Stomach (tissue), 9 donors: ENCODE results near the gene RPS6KA4. TPM values are rescaled to one million over a fixed set of nuclear protein-coding genes. Genes with fewer than 3 reads are reported as not detected.
"Not testable (repeated sequence)": the region's sequence is repeated elsewhere in the genome, so short reads cannot be mapped to it uniquely, and the experiment has no call there.

ENCODE experiments used
- DNase-seq, 2 donors: peaks; one replicate each; pipeline versions ENCODE4 v3.0.0 to v3.0.0-alpha.2; 2013 to 2019
- H3K27ac ChIP-seq, 5 donors: fragments of 200-600 bp in 4 of 5; sonication (generic) in 4 of 5; one replicate each; pipeline ENCODE4 v1.5.1; 2013 to 2019; ENCODE audit warnings: mild to moderate bottlenecking in 1 of 5, moderate library complexity in 1 of 5
- H3K27me3 ChIP-seq, 3 donors: fragments of 200-600 bp; sonication (generic); one replicate each; pipeline ENCODE4 v1.5.1; 2017 to 2019; ENCODE audit warnings: mixed run types in 1 of 3
- H3K36me3 ChIP-seq, 4 donors: fragments of 200-600 bp; sonication (generic); 1 replicate in 3 of 4; 2 replicates in 1 of 4; pipeline ENCODE4 v1.5.1; 2016 to 2019
- H3K4me1 ChIP-seq, 4 donors: fragments of 200-600 bp; sonication (generic); one replicate each; pipeline ENCODE4 v1.5.1; 2016 to 2019
- H3K4me3 ChIP-seq, 4 donors: fragments of 200-600 bp; sonication (generic) in 3 of 4; one replicate each; pipeline ENCODE4 v1.5.1; 2016 to 2019; ENCODE audit warnings: mild to moderate bottlenecking in 1 of 4
- H3K9me3 ChIP-seq, 4 donors: fragments of 200-600 bp; sonication (generic); one replicate each; pipeline ENCODE4 v1.5.1; 2016 to 2019
- CTCF ChIP-seq, 7 experiments: fragments of 450-650 bp in 4 of 7; fragments of 200-600 bp in 3 of 7; sonication (generic) in 3 of 7; IDR thresholded peaks; one replicate each; pipeline ENCODE4 v1.5.1; 2016 to 2019; ENCODE audit warnings: antibody characterized with exemption in 7 of 7, control low read depth in 2 of 7, mild to moderate bottlenecking in 1 of 7
- EP300 ChIP-seq: sonication (generic); formaldehyde crosslinking; IDR thresholded peaks from one replicate; pipeline ENCODE4 v1.6.1; 2017; ENCODE audit warnings: antibody characterized with exemption
- POLR2A ChIP-seq, 4 donors: fragments of 450-650 bp; IDR thresholded peaks; one replicate each; pipeline ENCODE4 v1.6.1; 2016; ENCODE audit warnings: antibody characterized with exemption in 4 of 4, control low read depth in 2 of 4, mild to moderate bottlenecking in 1 of 4, moderate library complexity in 1 of 4
- POLR2AphosphoS5 ChIP-seq, 3 donors: sonication (generic); formaldehyde crosslinking; IDR thresholded peaks; one replicate each; pipeline ENCODE4 v1.6.1; 2016; ENCODE audit warnings: antibody characterized with exemption in 3 of 3
- WGBS, 5 donors: extraction: QIAGEN DNeasy Blood & Tissue Kit in 3 of 5; methylation state at CpG; one replicate each; pipeline versions ENCODE4 v1.1.5 to v1.1.7; 2013 to 2018; 5-methylcytosine and 5-hydroxymethylcytosine counted together
- intact Hi-C: fragments of 100-400 bp; cut with DNase I; formaldehyde crosslinking; loops from one replicate; pipeline ENCODE4 v1.15.1; 2023; ENCODE audit warnings: low total_unique reads
- polyA plus RNA-seq, 3 donors: library from polyadenylated mRNA; stranded (reverse); fragments of 200-250 nt; gene quantifications; one replicate each; pipeline ENCODE4 v1.2.3, GENCODE V29; 2013
- total RNA-seq, 5 donors: library from RNA; depleted of rRNA; stranded (reverse); fragments of >200 nt; gene quantifications; one replicate each; pipeline versions ENCODE4 v1.1.0 to v1.2.3, GENCODE V29; 2014 to 2016
- donor health status: healthy with polysubstance abuse.
- donor health status: Bipolar disorder and iron deficiency.
- donor health status: healthy.

Gene RPS6KA4
- total and polyA plus RNA-seq, 8 donors = 15.4 to 103 (median 29.6) TPM

- no peaks in the 10 kb centered on the region for H3K27me3 ChIP-seq
- no peak overlapping the region for H3K4me3 ChIP-seq
- TF ChIP-seq POLR2AphosphoS5 (IDR thresholded peaks at IDR 0.05) (no peak), POLR2A (IDR thresholded peaks at IDR 0.05) (no peak), EP300 (no peak), CTCF (IDR thresholded peaks at IDR 0.05) (no peak)
- 80 to 85% (median 84%) methylated on average over 14 to 24 of the region's 24 CpGs for WGBS, 5 donors
- H3K9me3 ChIP-seq = no peaks in the 10 kb centered on the region
- no peak for DNase-seq
- H3K36me3 ChIP-seq = peaks cover 23 to 42% (median 35%) of the 10 kb centered on the region in 4 donors
- H3K27ac ChIP-seq = peak overlapping the region in 3 of 5 donors; percentile 65 to 80 (median 72)
- H3K4me1 ChIP-seq = peaks cover 20 to 62% (median 44%) of the 10 kb centered on the region in 4 donors
- intact Hi-C loops = no loop called here
Measured at GRCh38 chr11:64314805-64315561, 44.0 kb upstream of the RPS6KA4 start.

- H3K27ac ChIP-seq = peak overlapping the region; percentile 10 to 99 (median 95)
- H3K36me3 ChIP-seq = peaks cover 23 to 45% (median 40%) of the 10 kb centered on the region in 4 donors
- H3K9me3 ChIP-seq, intact Hi-C loops, DNase-seq, H3K27me3 ChIP-seq: not testable (repeated sequence)
- peaks cover 20 to 66% (median 51%) of the 10 kb centered on the region in 4 donors for H3K4me1 ChIP-seq
- 67 to 78% (median 76%) methylated on average over 16 to 25 of the region's 25 CpGs for WGBS, 5 donors
- peak overlapping the region in 2 of 4 donors; percentile 69 to 81 for H3K4me3 ChIP-seq
Measured at GRCh38 chr11:64315667-64316526, 43.1 kb upstream of the RPS6KA4 start.

- no peak for TF ChIP-seq EP300
- peak in 2 of 7 experiments; percentile 7 to 11 for TF ChIP-seq CTCF (IDR thresholded peaks at IDR 0.05)
- no peak for TF ChIP-seq POLR2A (IDR thresholded peaks at IDR 0.05)
- peak; percentile 53 to 74 for DNase-seq
- no peaks in the 10 kb centered on the region for H3K27me3 ChIP-seq
- peak overlapping the region; percentile 94 to 99 (median 97) for H3K27ac ChIP-seq
- WGBS, 5 donors = 3 to 7% (median 3%) methylated on average over 15 to 32 of the region's 32 CpGs
- H3K4me1 ChIP-seq = peaks cover 20 to 73% (median 55%) of the 10 kb centered on the region in 4 donors
- intact Hi-C loops = no loop called here
- H3K9me3 ChIP-seq = no peaks in the 10 kb centered on the region
- peak overlapping the region; percentile 69 to 81 (median 76) for H3K4me3 ChIP-seq
- peaks cover 28 to 54% (median 48%) of the 10 kb centered on the region in 4 donors for H3K36me3 ChIP-seq
Measured at GRCh38 chr11:64316672-64317324, 42.2 kb upstream of the RPS6KA4 start.

- peak within 1 kb of the TSS; percentile 94 to 99 (median 97) for H3K27ac ChIP-seq
- intact Hi-C loops = no loop called here
- peaks cover 25 to 76% (median 60%) of the 10 kb centered on the region in 4 donors for H3K4me1 ChIP-seq
- no peaks in the 10 kb centered on the region for H3K9me3 ChIP-seq
- 0% methylated on average over 19 to 43 of the region's 43 CpGs for WGBS, 5 donors
- peak in 1 of 4 donors; percentile 43 for TF ChIP-seq POLR2A (IDR thresholded peaks at IDR 0.05)
- no peak for TF ChIP-seq CTCF (IDR thresholded peaks at IDR 0.05)
- peak; percentile 90 to 97 (median 94) for TF ChIP-seq POLR2AphosphoS5 (IDR thresholded peaks at IDR 0.05)
- peak; percentile 19 for TF ChIP-seq EP300
- H3K36me3 ChIP-seq = peaks cover 31 to 58% (median 51%) of the 10 kb centered on the region in 4 donors
- peak; percentile 98 to 99 for DNase-seq
- peak within 1 kb of the TSS; percentile 69 to 81 (median 76) for H3K4me3 ChIP-seq
- H3K27me3 ChIP-seq = no peaks in the 10 kb centered on the region
Measured at GRCh38 chr11:64317325-64317960, 41.5 kb upstream of the RPS6KA4 start, which contains the start of gene TRMT112. TRMT112 (minus strand) TSS chr11:64317559; CDS start chr11:64317526, 33 bp downstream.
